CD8-positive, alpha-beta memory T cell (primary cell): ENCODE measurements around the gene MYL2. TPM values are rescaled to one million over a fixed set of nuclear protein-coding genes. Genes with fewer than 3 reads are reported as not detected.

Experiments
- CTCF ChIA-PET: fragments of 350-600 bp; sonication (Branson Sonifier 250); formaldehyde crosslinking; loops from one replicate; lab custom pipeline; 2021; ENCODE audit warnings: antibody characterized with exemption; lab: Charles Lee
- POLR2A ChIA-PET: fragments of 350-600 bp; sonication (Branson Sonifier 250); formaldehyde crosslinking; loops from one replicate; lab custom pipeline; 2021; ENCODE audit warnings: antibody characterized with exemption; lab: Charles Lee
- DNase-seq, 5 donors: peaks; one replicate each; pipeline versions ENCODE4 v3.0.0 to v3.0.0-alpha.2; 2020 to 2022; ENCODE audit warnings: mixed read lengths in 1 of 5
- H3K27ac ChIP-seq: one replicate; pipeline ENCODE4 v1.7.0; 2013; ENCODE audit warnings: low read depth, mild to moderate bottlenecking, low read length, moderate library complexity
- H3K27me3 ChIP-seq: 2 replicates; pipeline ENCODE4 v1.7.0; 2013; ENCODE audit warnings: low read length, mild to moderate bottlenecking; ENCODE audit not compliant: insufficient read depth, poor library complexity, severe bottlenecking
- H3K36me3 ChIP-seq: 2 replicates; pipeline ENCODE4 v1.7.0; 2013; ENCODE audit warnings: mild to moderate bottlenecking, low read length, moderate library complexity; ENCODE audit not compliant: insufficient read depth
- H3K4me1 ChIP-seq: 2 replicates; pipeline ENCODE4 v1.7.0; 2013; ENCODE audit warnings: mild to moderate bottlenecking, low read length, moderate library complexity; ENCODE audit not compliant: insufficient read depth
- H3K4me3 ChIP-seq: 2 replicates; pipeline ENCODE4 v1.7.0; 2013; ENCODE audit warnings: mild to moderate bottlenecking, low read length
- H3K9me3 ChIP-seq: 2 replicates; pipeline ENCODE4 v1.7.0; 2013; ENCODE audit warnings: mild to moderate bottlenecking, low read length
- H3K27ac Mint-ChIP-seq, 8 donors: one replicate each; pipeline ENCODE4 v1.8.0; 2020 to 2021; ENCODE audit warnings: mixed read lengths in 8 of 8, mild to moderate bottlenecking in 6 of 8, inconsistent platforms in 3 of 8, moderate library complexity in 3 of 8
- H3K27me3 Mint-ChIP-seq, 2 donors: one replicate each; pipeline ENCODE4 v1.8.0; 2020 to 2021; ENCODE audit warnings: mixed read lengths in 2 of 2, mild to moderate bottlenecking in 1 of 2, moderate library complexity in 1 of 2
- H3K36me3 Mint-ChIP-seq, 3 donors: one replicate each; pipeline ENCODE4 v1.8.0; 2020 to 2021; ENCODE audit warnings: mixed read lengths in 3 of 3, inconsistent platforms in 1 of 3, mild to moderate bottlenecking in 1 of 3
- H3K4me1 Mint-ChIP-seq, 3 donors: one replicate each; pipeline ENCODE4 v1.8.0; 2020 to 2021; ENCODE audit warnings: mixed read lengths in 3 of 3, inconsistent platforms in 1 of 3, mild to moderate bottlenecking in 1 of 3
- H3K4me3 Mint-ChIP-seq, 7 donors: one replicate each; pipeline ENCODE4 v1.8.0; 2020 to 2021; ENCODE audit warnings: mixed read lengths in 7 of 7, mild to moderate bottlenecking in 6 of 7, moderate library complexity in 4 of 7, inconsistent platforms in 2 of 7
- H3K9me3 Mint-ChIP-seq, 5 donors: one replicate each; pipeline ENCODE4 v1.8.0; 2020 to 2022; ENCODE audit warnings: mixed read lengths in 5 of 5, mild to moderate bottlenecking in 3 of 5, moderate library complexity in 2 of 5, inconsistent platforms in 1 of 5
- polyA plus RNA-seq: library from polyadenylated mRNA; unstranded; fragments of 300-500 nt; fragmentation: Illumina TruSeq; gene quantifications from one replicate; pipeline ENCODE4 v1.2.3, GENCODE V29; 2021
- total RNA-seq, 2 experiments: library from RNA; stranded (reverse); gene quantifications; one replicate each; pipeline ENCODE4 v1.2.3, GENCODE V29; 2021

Gene MYL2
- total and polyA plus RNA-seq, 3 experiments from 2014 or later: not detected

- no peaks in the 10 kb centered on the region for H3K4me1 Mint-ChIP-seq
- no peak overlapping the region for H3K27ac Mint-ChIP-seq
- peaks cover 16 to 32% of the 10 kb centered on the region in 2 donors for H3K27me3 Mint-ChIP-seq
- no peak for DNase-seq
- no peak overlapping the region for H3K27ac ChIP-seq
- POLR2A ChIA-PET: no interaction called here
- CTCF ChIA-PET: no interaction called here
- no peaks in the 10 kb centered on the region for H3K9me3 ChIP-seq
- no peak overlapping the region for H3K4me3 Mint-ChIP-seq
- no peaks in the 10 kb centered on the region for H3K27me3 ChIP-seq
- H3K9me3 Mint-ChIP-seq: no peaks in the 10 kb centered on the region
- H3K4me1 ChIP-seq: no peaks in the 10 kb centered on the region
- H3K36me3 ChIP-seq: no peaks in the 10 kb centered on the region
- no peaks in the 10 kb centered on the region for H3K36me3 Mint-ChIP-seq
- H3K4me3 ChIP-seq: no peak overlapping the region
These were observed 4.0 kb downstream of the MYL2 start for GRCh38 chr12:110916295-110916875.

- Mint-ChIP-seq H3K9me3 (no peaks in the 10 kb centered on the region), H3K4me1 (no peaks in the 10 kb centered on the region), H3K27me3 (peaks cover 10 to 21% of the 10 kb centered on the region in 2 donors), H3K36me3 (no peaks in the 10 kb centered on the region), H3K4me3 (no peak overlapping the region), H3K27ac (peak overlapping the region in 1 of 8 donors; percentile 73)
- no peak overlapping the region for H3K27ac ChIP-seq
- CTCF ChIA-PET: no interaction called here
- POLR2A ChIA-PET: no interaction called here
- H3K27me3 ChIP-seq: no peaks in the 10 kb centered on the region
- H3K4me1 ChIP-seq: no peaks in the 10 kb centered on the region
- H3K9me3 ChIP-seq: no peaks in the 10 kb centered on the region
- no peak for DNase-seq
- H3K4me3 ChIP-seq: no peak overlapping the region
- H3K36me3 ChIP-seq: no peaks in the 10 kb centered on the region
These were observed 7.0 kb downstream of the MYL2 start for GRCh38 chr12:110913119-110914056.

- DNase-seq: no peak
- no peaks in the 10 kb centered on the region for H3K4me1 ChIP-seq
- no peak overlapping the region for H3K27ac Mint-ChIP-seq
- CTCF ChIA-PET: interaction anchor here (1.2 kb wide), 1 partner anchor 16 kb away, joined by 3 read pairs; no protein-coding TSS in a partner anchor
- H3K4me3 Mint-ChIP-seq: no peak overlapping the region
- H3K4me3 ChIP-seq: no peak overlapping the region
- peaks cover 10 to 18% of the 10 kb centered on the region in 2 donors for H3K27me3 Mint-ChIP-seq
- no peaks in the 10 kb centered on the region for H3K36me3 Mint-ChIP-seq
- no peaks in the 10 kb centered on the region for H3K4me1 Mint-ChIP-seq
- H3K27me3 ChIP-seq: no peaks in the 10 kb centered on the region
- POLR2A ChIA-PET: no interaction called here
- no peak overlapping the region for H3K27ac ChIP-seq
- no peaks in the 10 kb centered on the region for H3K9me3 ChIP-seq
- no peaks in the 10 kb centered on the region for H3K36me3 ChIP-seq
- H3K9me3 Mint-ChIP-seq: no peaks in the 10 kb centered on the region
These were observed 8.1 kb downstream of the MYL2 start for GRCh38 chr12:110912263-110912662.

- H3K4me1 ChIP-seq: no peaks in the 10 kb centered on the region
- CTCF ChIA-PET: interaction anchor here (0.9 kb wide), 1 partner anchor 29 kb away, joined by 3 read pairs; no protein-coding TSS in a partner anchor
- H3K27me3 Mint-ChIP-seq: peaks cover 7 to 14% of the 10 kb centered on the region in 2 donors
- H3K36me3 ChIP-seq: no peaks in the 10 kb centered on the region
- DNase-seq: no peak
- H3K4me3 Mint-ChIP-seq: no peak overlapping the region
- no peak overlapping the region for H3K27ac Mint-ChIP-seq
- H3K27me3 ChIP-seq: no peaks in the 10 kb centered on the region
- no peak overlapping the region for H3K4me3 ChIP-seq
- H3K36me3 Mint-ChIP-seq: no peaks in the 10 kb centered on the region
- no peaks in the 10 kb centered on the region for H3K9me3 ChIP-seq
- H3K9me3 Mint-ChIP-seq: no peaks in the 10 kb centered on the region
- H3K27ac ChIP-seq: no peak overlapping the region
- POLR2A ChIA-PET: no interaction called here
- peaks cover 0 to 3% (median 2%) of the 10 kb centered on the region in 3 donors for H3K4me1 Mint-ChIP-seq
These were observed 11.8 kb downstream of the MYL2 start for GRCh38 chr12:110908377-110909152.

- H3K27me3 ChIP-seq: no peaks in the 10 kb centered on the region
- peaks cover 0 to 3% (median 2%) of the 10 kb centered on the region in 3 donors for H3K4me1 Mint-ChIP-seq
- H3K36me3 ChIP-seq: no peaks in the 10 kb centered on the region
- H3K9me3 Mint-ChIP-seq: no peaks in the 10 kb centered on the region
- no peaks in the 10 kb centered on the region for H3K36me3 Mint-ChIP-seq
- peak overlapping the region in 1 of 8 donors; percentile 35 for H3K27ac Mint-ChIP-seq
- no peaks in the 10 kb centered on the region for H3K4me1 ChIP-seq
- ChIA-PET CTCF (no interaction called here), POLR2A (no interaction called here)
- H3K27me3 Mint-ChIP-seq: peaks cover 4 to 14% of the 10 kb centered on the region in 2 donors
- DNase-seq: no peak
- no peak overlapping the region for H3K4me3 ChIP-seq
- no peaks in the 10 kb centered on the region for H3K9me3 ChIP-seq
- no peak overlapping the region for H3K27ac ChIP-seq
- no peak overlapping the region for H3K4me3 Mint-ChIP-seq
These were observed 12.8 kb downstream of the MYL2 start for GRCh38 chr12:110907583-110907982.

GRCh38 chr12:110906985-110907384 lies 13.4 kb downstream of the MYL2 start:
- H3K4me1 Mint-ChIP-seq: peaks cover 0 to 3% (median 2%) of the 10 kb centered on the region in 3 donors
- H3K9me3 Mint-ChIP-seq: no peaks in the 10 kb centered on the region
- Histone ChIP-seq H3K36me3 (no peaks in the 10 kb centered on the region), H3K4me3 (no peak overlapping the region), H3K9me3 (no peaks in the 10 kb centered on the region), H3K4me1 (no peaks in the 10 kb centered on the region), H3K27ac (no peak overlapping the region), H3K27me3 (no peaks in the 10 kb centered on the region)
- H3K36me3 Mint-ChIP-seq: no peaks in the 10 kb centered on the region
- DNase-seq: no peak
- no peak overlapping the region for H3K27ac Mint-ChIP-seq
- peaks cover 5 to 14% of the 10 kb centered on the region in 2 donors for H3K27me3 Mint-ChIP-seq
- ChIA-PET CTCF (no interaction called here), POLR2A (no interaction called here)
- H3K4me3 Mint-ChIP-seq: no peak overlapping the region

GRCh38 chr12:110906516-110906915 lies 13.9 kb downstream of the MYL2 start:
- DNase-seq: no peak
- Histone ChIP-seq H3K4me1 (no peaks in the 10 kb centered on the region), H3K27me3 (no peaks in the 10 kb centered on the region), H3K4me3 (no peak overlapping the region), H3K27ac (no peak overlapping the region), H3K9me3 (no peaks in the 10 kb centered on the region), H3K36me3 (no peaks in the 10 kb centered on the region)
- H3K9me3 Mint-ChIP-seq: no peaks in the 10 kb centered on the region
- H3K36me3 Mint-ChIP-seq: no peaks in the 10 kb centered on the region
- no peak overlapping the region for H3K27ac Mint-ChIP-seq
- CTCF ChIA-PET: no interaction called here
- H3K4me3 Mint-ChIP-seq: no peak overlapping the region
- peaks cover 5 to 14% of the 10 kb centered on the region in 2 donors for H3K27me3 Mint-ChIP-seq
- POLR2A ChIA-PET: no interaction called here
- peaks cover 0 to 3% (median 2%) of the 10 kb centered on the region in 3 donors for H3K4me1 Mint-ChIP-seq
